Left ventricle myocardium superior (tissue), 1 donor: Measurements from ENCODE around the gene CCT2. TPM values are rescaled to one million over a fixed set of nuclear protein-coding genes. Genes with fewer than 3 reads are reported as not detected.
"Not testable (repeated sequence)": the region's sequence is repeated elsewhere in the genome, so short reads cannot be mapped to it uniquely, and the experiment has no call there.

Source experiments
- ATAC-seq: fragments of 200-7000 bp; cut with Tn5 transposase; one replicate; pipeline ENCODE4 v1.9.1; 2020; ENCODE audit warnings: mild to moderate bottlenecking, moderate library complexity
- DNase-seq: peaks from one replicate; pipeline ENCODE4 v3.0.0-alpha.2; 2020
- intact Hi-C: fragments of 100-400 bp; cut with micrococcal nuclease; formaldehyde crosslinking; loops from one replicate; pipeline ENCODE4 v1.11.0; 2022
- total RNA-seq: library from RNA; stranded (reverse); fragmentation: NEBNext Ultra II Directional; extraction: Animal tissue kit (Norgen Biotek cat#: 25700); gene quantifications from one replicate; pipeline ENCODE4 v1.2.1, GENCODE V29; 2021
- donor health status: DM: no; HTN: yes; CAD: no; lungs with severe emphysema.

The CCT2 gene
- total RNA-seq, 1 donor from 2014 or later, result 89.1 TPM

GRCh38 chr12:69579029-69579428, 6.2 kb upstream of the CCT2 start:
- intact Hi-C loops, result no loop called here
- ATAC-seq, result no peak
- DNase-seq, result no peak

GRCh38 chr12:69580074-69580473, 5.2 kb upstream of the CCT2 start:
- ATAC-seq (no peak), DNase-seq (no peak)
- intact Hi-C loops, result no loop called here

GRCh38 chr12:69583203-69583602, 2.1 kb upstream of the CCT2 start:
- DNase-seq (no peak), ATAC-seq (no peak)
- intact Hi-C loops, result no loop called here

GRCh38 chr12:69588527-69588926, 3.3 kb downstream of the CCT2 start:
- DNase-seq, result no peak
- no peak for ATAC-seq
- intact Hi-C loops, result no loop called here

- intact Hi-C loops, result no loop called here
- DNase-seq (no peak), ATAC-seq (no peak)
Observed at GRCh38 chr12:69589082-69589481, 3.8 kb downstream of the CCT2 start.

- DNase-seq (no peak), ATAC-seq (peak; percentile 57)
- intact Hi-C loops, result no loop called here
Observed at GRCh38 chr12:69595689-69596088, 10.4 kb downstream of the CCT2 start.

- DNase-seq (no peak), ATAC-seq (no peak)
- intact Hi-C loops, result no loop called here
Observed at GRCh38 chr12:69598174-69598753, 13.0 kb downstream of the CCT2 start.

GRCh38 chr12:69600804-69601203, 15.5 kb downstream of the CCT2 start:
- intact Hi-C loops, result no loop called here
- no peak for ATAC-seq

GRCh38 chr12:69601962-69602685, 16.9 kb downstream of the CCT2 start:
- DNase-seq (no peak), ATAC-seq (no peak)
- intact Hi-C loops, result no loop called here

More at GRCh38 chr12:69600804-69601203, 15.5 kb downstream of the CCT2 start:
- DNase-seq, result no peak

GRCh38 chr12:69602954-69603353, 17.7 kb downstream of the CCT2 start:
- ATAC-seq, result no peak
- DNase-seq, result no peak
- intact Hi-C loops, result no loop called here

GRCh38 chr12:69603556-69603955, 18.3 kb downstream of the CCT2 start:
- ATAC-seq, DNase-seq, intact Hi-C loops: not testable (repeated sequence)

- ATAC-seq, intact Hi-C loops, DNase-seq: not testable (repeated sequence)
Observed at GRCh38 chr12:69604275-69604674, 19.0 kb downstream of the CCT2 start.

GRCh38 chr12:69608114-69608513, 22.9 kb downstream of the CCT2 start:
- DNase-seq (no peak), ATAC-seq (no peak)
- intact Hi-C loops, result no loop called here

- intact Hi-C loops, result no loop called here
Observed at GRCh38 chr12:69610126-69610525, 24.9 kb downstream of the CCT2 start.

GRCh38 chr12:69610729-69611128, 25.5 kb downstream of the CCT2 start, which contains the start of gene LRRC10:
Gene LRRC10, minus strand, starts transcription at chr12:69610907. Its CDS starts 69 bp downstream, at chr12:69610838.
- peak; percentile 89 for ATAC-seq
- peak; percentile 71 for DNase-seq
- intact Hi-C loops, result no loop called here

More at GRCh38 chr12:69610126-69610525, 24.9 kb downstream of the CCT2 start:
- DNase-seq (no peak), ATAC-seq (peak; percentile 35)

GRCh38 chr12:69613351-69613750, 28.1 kb downstream of the CCT2 start:
- ATAC-seq (peak; percentile 20), DNase-seq (no peak)

GRCh38 chr12:69616025-69616424, 30.8 kb downstream of the CCT2 start:
- DNase-seq, result no peak
- ATAC-seq, result no peak
- intact Hi-C loops, result no loop called here

More at GRCh38 chr12:69613351-69613750, 28.1 kb downstream of the CCT2 start:
- intact Hi-C loops, result no loop called here

- no peak for ATAC-seq
Observed at GRCh38 chr12:69619050-69619449, 33.8 kb downstream of the CCT2 start.

GRCh38 chr12:69620077-69620476, 34.8 kb downstream of the CCT2 start:
- ATAC-seq (peak; percentile 60), DNase-seq (no peak)
- intact Hi-C loops, result no loop called here

More at GRCh38 chr12:69619050-69619449, 33.8 kb downstream of the CCT2 start:
- intact Hi-C loops, result no loop called here
- no peak for DNase-seq

- no peak for ATAC-seq
Observed at GRCh38 chr12:69620921-69621320, 35.7 kb downstream of the CCT2 start.

GRCh38 chr12:69621551-69621950, 36.3 kb downstream of the CCT2 start:
- intact Hi-C loops, result no loop called here
- DNase-seq, result no peak
- ATAC-seq, result no peak

More at GRCh38 chr12:69620921-69621320, 35.7 kb downstream of the CCT2 start:
- no peak for DNase-seq
- intact Hi-C loops, result no loop called here
